DND-41 (cell line): ENCODE measurements around the gene LCAT.

Experiments
- EZH2 ChIP-seq: IDR thresholded peaks from 3 replicates; pipeline ENCODE4 v1.6.1; 2012; ENCODE audit warnings: borderline replicate concordance, low read depth, mild to moderate bottlenecking, moderate library complexity, low read length, inconsistent platforms; ENCODE audit not compliant: severe bottlenecking
- TF ChIP-seq, protein P1 (sequence below): IDR thresholded peaks from 2 replicates; pipeline ENCODE4 v1.5.1; 2012; ENCODE audit warnings: borderline replicate concordance, low read length, moderate library complexity, mild to moderate bottlenecking; ENCODE audit not compliant: poor library complexity, severe bottlenecking; ENCODE audit errors: extremely low read depth

DNA sequence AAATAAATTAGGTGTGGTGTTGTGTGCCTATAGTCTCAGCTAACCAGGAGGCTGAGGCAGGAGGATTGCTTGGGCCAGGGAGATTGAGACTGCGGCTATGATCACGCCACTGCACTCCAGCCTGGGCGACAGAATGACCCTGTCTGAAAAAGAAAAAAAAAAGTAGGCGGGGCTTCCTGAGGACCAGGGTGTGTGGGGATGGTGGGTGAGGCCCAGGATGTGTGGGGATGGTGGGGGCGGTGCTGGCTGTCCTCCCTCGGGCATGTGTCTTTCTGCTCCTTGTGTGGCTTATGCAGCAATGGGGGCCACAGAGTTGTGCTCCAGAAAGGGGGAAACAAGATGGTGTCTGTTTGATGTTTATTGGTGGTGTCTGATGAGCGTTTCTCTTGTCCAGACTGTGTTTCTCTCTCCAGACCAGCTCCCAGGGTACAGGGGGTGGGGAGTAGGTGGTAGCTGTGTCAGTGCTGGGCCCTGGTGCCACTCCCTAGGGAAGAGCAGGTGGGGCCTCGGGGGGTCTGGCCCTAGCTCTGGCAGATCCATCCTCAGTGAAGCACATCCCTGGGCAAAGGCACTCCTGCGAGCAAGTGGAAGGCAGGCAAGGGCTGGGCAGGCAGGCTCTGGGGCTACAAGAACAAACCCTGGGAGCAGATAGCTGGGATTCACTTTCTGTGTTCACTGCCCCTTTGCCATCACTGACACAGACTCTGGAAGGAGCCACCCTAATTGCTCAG, 2.3 kb downstream of the LCAT start:
- TF ChIP-seq, protein P1, sequence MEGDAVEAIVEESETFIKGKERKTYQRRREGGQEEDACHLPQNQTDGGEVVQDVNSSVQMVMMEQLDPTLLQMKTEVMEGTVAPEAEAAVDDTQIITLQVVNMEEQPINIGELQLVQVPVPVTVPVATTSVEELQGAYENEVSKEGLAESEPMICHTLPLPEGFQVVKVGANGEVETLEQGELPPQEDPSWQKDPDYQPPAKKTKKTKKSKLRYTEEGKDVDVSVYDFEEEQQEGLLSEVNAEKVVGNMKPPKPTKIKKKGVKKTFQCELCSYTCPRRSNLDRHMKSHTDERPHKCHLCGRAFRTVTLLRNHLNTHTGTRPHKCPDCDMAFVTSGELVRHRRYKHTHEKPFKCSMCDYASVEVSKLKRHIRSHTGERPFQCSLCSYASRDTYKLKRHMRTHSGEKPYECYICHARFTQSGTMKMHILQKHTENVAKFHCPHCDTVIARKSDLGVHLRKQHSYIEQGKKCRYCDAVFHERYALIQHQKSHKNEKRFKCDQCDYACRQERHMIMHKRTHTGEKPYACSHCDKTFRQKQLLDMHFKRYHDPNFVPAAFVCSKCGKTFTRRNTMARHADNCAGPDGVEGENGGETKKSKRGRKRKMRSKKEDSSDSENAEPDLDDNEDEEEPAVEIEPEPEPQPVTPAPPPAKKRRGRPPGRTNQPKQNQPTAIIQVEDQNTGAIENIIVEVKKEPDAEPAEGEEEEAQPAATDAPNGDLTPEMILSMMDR = no peak
- no peak for TF ChIP-seq EZH2
